ENCODE data around the gene COL25A1.

Gene COL25A1

DNA sequence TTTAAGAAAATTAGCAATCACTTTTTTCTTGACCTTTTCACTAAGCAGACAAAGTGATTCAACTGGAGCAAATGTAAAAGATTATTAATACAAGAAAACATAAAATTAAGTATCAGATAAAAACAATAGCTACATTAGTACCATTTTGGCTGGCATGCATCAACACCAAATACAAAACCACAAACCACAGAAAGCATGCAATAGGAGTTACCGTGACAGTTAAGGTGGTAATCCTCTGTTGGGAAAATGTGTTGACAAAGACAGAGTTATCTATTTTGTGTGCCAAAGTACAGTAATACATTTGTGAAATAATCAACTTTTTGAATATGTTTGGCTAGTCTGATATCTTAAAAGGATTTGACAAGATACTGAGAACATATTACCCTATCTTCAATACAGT, 449.8 kb downstream of the COL25A1 start:
- no peak for DNase-seq (ENCODE audit: low read depth)

DNA sequence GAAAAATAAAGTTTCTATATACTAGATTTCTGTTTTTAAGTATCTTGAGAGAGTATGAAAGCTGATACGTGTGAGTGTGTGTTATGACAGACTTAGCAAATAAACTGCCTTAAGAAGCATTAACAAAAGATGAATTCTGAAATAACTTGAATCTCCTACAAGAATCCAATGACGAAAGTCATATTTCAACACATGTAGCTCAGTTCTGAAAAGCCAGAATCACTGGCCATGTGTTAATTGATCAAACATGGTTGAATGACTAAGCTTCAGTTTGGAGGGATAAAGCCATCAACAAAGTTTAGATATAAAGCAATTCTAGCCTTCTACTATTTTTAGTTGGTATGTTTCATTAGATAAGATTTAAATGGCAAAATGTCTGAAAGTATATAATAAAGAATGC, 451.1 kb downstream of the COL25A1 start:
- peak; percentile 53 for DNase-seq (ENCODE audit: low read depth)

DNA sequence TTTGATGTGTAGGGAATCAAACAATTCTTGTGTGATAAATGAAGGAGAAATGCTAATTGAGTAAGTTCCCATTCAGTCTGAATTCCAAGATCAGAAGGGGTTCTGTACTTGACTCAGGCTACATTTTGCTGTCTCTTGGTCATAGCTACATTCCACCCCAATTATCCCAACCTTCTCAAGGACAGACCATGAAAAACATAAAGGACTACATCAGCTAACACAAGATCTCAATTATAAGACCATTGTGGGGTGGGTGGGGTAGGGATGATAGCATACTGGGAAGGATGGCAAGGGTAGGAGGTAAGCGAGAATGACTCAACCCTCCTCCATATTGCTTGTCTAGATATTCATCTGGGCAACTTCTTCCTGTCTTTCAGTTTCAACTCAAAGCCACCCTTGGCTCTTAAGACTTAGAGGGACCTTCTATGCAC, 452.2 kb downstream of the COL25A1 start:
- DNase-seq (ENCODE audit: low read depth), result no peak

DNA sequence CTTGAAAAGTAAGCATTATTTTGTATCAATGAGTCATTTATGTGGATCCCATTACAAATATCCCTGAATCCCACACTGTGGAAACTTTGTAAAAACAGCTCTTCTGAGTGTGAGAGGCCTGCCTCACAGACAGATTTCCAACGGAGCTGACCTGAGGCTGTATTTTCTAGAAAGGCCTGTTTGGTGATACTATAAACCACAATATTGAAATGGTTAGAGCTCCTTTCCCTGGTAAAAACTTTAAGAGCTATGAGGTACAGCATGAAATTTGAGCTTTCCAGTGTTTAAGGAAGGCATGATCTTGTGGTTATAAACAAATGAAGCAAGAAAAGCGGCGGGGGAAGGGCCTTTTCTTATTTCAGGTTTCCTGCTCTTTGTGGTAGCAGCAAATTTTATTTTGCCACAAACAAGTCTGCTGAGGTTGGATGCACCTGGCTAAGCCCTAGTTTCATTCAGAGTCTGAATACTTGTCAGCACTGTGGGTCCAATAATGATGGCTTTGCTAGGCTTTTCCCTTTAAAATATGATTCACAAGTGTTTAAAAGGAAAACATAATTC, 452.8 kb downstream of the COL25A1 start:
- DNase-seq (ENCODE audit: low read depth), result peak; percentile 26

DNA sequence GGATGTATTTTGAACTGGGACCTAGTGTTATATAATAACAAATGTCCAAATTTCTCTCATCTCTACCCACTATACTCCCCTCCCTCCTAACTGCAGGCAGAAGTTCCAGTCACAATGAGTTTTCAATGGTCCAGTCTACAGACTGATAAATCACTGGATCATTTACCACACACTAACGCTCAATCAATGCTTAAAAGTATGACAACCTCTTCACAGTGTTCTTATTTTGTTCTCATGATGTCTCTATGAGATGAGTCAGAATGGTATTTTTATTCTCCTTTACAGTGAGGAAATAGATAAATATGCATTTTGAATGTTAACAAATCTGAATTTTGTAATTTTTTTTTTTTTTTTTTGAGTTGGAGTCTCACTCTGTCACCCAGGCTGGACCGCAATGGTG, 455.9 kb downstream of the COL25A1 start:
- no peak for DNase-seq (ENCODE audit: low read depth)

DNA sequence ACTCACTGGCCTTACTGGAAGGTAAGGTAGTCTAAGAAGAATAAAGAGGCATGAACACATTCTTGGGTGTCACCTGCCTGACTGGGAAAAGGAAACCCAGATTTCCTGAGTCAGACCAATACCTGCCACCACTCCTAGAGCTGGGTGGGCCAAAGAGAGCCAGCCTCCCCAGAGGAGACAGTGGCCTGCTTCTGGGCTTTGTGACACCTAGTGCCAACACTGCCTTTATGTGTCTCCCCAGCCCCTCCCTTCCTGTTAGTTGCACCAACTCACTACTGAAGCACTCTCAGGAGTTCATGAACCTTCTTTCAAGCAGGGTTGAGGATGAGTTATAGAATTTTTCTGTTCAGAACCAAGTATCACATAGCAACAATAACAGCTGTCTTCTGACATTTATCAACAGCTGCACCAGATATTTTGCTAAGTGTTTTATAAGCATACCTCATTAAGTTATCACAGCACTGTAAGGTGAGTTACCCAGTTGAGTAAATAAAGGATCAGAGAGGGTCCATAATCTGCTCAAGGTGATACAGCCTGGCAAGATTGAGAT, 462.0 kb downstream of the COL25A1 start:
- DNase-seq (ENCODE audit: low read depth), result no peak

DNA sequence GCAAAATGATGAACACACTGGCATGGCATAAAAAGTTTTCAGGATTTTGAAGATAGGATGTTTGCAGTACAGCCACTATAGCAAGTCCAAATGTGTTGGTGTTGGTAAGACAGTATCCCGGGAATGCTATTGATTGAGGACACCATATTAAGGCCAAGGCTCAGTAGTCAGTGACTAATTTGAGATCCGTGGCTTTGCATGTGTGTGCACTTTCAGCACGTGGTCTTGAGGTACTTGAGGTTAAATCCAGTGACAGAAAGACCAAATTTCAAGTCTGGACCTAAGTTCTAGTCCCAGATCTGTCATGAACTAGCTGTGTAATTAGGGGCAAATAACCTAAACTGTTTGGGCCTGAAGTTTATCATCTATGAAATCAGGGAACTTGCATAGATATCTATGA, 463.1 kb downstream of the COL25A1 start:
- DNase-seq (ENCODE audit: low read depth), result no peak

DNA sequence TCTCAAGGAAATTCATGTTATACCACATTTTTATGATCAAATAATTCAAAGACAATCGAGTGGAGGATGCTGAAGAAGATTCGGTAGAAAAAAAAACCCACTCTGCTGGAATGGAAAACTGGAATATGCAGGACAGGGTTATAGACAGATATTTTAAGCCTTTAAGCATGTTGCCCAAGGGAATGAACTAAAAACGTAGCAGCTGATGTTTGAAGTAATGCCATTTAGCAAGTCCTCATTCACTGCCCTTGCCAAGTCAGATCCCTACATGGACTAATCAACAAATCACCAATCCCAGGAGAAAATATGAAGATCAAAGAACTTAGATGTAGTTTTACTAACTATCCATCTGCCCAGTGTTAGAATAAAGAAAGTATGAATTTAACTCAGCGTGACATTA, 464.0 kb downstream of the COL25A1 start:
- no peak for DNase-seq (ENCODE audit: low read depth)

DNA sequence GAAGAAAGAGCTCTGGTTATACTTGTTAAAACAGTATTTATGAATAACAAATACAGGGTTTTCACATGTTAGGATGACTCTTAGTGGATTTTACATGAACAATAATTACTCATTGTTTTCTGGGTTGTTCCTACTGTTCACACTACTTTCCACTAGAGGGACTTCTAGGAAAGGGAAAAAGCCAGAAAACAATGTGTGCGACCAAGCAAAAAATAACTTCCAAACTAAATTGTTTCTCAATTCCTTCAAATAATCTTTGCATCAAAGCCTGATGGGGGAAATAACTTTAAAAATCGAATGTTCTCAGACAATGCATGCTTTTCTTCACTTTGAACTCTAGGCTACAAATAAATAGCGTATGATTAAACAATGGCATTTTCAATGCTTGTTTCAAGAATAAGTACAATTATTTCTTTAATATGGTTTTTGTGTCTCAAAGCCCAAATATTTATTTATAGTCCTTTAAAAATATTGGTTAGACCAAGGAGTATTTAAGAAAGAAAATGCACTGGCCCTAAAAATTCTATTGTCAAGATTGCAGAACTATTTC, 467.5 kb downstream of the COL25A1 start:
- no peak for DNase-seq (ENCODE audit: low read depth)

DNA sequence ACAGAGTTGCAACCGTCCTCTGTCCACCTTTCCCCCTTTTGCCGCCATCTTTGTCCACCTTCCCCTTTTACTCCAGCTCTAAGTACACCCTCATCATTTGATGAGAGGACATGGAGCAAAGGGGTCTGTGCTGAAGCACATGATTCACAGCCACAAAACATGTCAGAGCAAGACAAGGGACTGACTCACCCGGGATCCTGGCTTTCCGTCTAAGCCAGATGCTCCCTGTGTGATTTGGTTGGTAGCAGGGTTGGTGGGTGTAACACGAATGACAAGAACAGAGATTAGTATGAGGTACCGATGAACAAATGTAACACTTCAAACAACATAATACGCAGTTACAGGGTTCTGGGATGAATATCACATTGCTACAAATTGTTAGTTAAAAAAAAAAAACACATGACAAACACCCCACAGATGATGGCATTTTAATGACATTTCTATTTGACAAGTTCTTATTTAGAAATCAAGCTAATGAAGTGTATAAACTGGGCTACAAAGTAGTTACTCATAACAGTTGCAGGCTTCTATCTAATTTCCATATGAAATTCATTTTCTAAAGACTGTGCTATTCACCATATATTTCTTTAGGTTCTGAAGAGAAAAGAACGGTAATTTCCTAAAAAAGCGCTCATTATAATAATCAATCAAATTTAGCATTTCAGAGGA, 468.2 kb downstream of the COL25A1 start:
- no peak for DNase-seq (ENCODE audit: low read depth)

DNA sequence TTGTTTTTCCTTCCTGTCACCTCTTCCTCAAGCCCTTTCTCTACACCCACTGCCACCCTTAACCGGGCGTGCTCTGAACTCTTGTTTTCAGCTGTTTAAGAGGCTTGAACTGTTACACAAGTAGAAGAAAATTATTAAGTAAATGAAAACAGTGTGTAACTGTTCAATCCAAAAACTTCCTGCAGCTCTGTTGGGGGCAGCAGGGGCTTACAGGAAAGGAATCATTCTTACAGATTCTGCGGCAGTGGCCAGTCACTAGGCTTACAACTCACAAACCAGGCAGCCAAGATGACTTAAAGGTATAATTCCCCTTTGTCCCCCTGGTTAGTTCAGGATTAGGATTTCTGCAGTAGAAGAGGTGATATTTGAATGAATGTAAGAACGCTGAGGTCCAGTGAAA, 469.4 kb downstream of the COL25A1 start:
- DNase-seq (ENCODE audit: low read depth), result no peak

DNA sequence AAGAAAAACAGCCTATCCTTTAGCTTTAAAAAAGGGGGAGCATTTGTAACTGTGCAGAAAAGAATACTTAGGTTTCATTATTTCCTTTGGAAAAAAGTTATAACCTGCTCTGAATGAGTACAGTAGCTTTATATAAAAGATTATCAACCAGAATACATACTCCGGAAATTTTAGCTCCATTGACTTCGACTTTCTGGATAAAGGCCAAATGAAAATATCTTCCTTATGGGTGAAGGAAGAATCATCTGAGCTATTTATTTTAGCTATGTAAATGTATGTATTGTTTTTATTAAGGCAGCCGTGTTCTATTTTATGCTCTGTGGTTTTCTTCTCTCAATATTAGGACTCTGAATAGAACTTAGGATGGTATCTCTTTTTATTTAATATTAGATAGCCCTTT, 470.6 kb downstream of the COL25A1 start:
- no peak for DNase-seq (ENCODE audit: low read depth)

DNA sequence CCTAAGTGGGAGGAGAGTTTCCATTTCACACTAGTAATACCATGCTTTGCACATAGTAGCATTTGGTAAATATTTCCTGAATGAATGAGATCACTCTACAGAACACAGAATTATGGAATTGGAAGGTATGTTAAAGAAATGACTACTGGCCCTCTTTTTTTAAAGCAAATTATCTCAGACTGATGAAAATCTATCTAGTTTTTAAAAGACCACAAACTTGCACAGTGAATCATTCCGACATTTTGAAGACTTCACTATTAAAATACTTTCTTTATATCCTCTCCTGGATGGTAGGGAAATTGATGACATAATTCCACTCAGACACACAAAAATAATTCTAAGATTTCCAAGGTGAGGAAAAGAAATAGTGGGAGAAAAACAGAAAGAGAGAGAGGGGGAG, 471.2 kb downstream of the COL25A1 start:
- no peak for DNase-seq (ENCODE audit: low read depth)

DNA sequence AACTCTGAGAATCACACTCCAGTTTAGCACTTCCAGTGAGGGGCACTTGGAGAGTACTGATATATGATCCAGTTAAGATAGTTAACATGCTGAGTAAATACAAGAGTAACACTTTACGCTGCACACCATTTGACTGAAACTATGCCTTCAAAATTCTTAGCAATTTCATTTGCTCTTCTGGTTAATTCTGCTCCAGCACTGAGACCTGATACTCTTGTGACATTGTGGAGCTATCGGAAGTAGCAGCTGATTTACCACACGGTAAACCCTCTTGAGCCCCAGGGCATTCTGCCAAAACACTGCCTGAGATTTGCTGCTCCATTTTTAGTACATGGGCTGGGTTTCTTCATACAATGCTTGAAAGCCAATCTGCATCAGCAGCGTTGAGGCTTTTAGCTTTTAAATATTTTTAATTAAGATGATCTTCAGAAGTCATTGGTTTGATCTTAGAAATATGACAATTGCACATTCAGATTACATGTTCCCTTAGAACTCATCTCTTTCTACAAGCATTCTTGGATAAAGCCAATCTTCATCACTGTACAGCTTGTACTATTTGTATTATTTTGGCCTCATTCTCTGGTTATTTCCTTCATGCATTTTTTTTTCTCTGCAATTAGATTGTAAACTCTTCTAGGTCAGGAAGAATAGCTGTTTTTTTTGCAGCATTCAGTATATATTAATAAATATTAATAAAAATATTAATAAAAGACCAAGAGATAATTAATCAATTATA, 471.8 kb downstream of the COL25A1 start:
- no peak for DNase-seq (ENCODE audit: low read depth)

DNA sequence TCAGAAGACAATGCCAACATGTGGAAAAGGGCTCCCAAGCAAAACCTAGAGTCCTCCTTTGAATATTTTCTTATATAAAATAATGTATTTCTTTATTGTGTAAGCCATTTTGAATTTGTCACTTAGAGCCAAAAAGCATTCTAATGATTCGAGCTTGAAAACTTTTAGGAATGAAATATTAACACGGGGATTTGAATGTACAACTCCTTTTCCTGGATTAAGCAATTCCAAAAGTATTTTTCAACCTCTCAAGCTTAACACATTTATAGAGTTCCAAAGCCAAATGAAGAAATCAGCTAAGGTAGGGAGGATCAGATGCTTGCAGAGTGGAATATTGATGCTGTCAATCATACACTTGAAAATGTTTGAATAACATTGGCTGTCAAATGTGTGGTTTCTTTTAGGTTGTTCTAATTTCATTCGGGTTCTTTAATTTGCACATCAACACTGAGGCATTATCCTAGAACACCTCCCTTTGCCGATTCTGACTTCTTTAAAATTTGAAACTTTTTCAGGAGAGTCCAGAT, 472.4 kb downstream of the COL25A1 start:
- no peak for DNase-seq (ENCODE audit: low read depth)

DNA sequence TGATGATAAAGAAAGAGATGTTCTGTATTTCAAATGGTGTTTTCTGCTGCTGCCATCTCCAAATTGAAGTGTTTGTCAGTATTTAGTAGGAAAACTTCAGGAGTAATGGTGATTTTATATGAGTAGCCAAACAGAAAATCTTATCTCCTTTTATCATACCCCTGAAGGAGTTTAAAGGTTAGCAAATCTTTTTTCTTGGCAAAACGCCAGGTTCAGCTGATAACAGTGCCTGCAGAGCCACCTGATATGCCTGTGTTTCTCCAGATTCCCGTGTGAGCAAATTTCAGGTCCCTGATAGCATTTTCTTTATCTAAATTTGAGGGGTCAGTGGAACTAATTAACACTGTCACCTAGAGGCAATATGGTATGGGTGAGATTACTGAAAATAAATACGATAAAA, 473.8 kb downstream of the COL25A1 start:
- DNase-seq (ENCODE audit: low read depth), result no peak

DNA sequence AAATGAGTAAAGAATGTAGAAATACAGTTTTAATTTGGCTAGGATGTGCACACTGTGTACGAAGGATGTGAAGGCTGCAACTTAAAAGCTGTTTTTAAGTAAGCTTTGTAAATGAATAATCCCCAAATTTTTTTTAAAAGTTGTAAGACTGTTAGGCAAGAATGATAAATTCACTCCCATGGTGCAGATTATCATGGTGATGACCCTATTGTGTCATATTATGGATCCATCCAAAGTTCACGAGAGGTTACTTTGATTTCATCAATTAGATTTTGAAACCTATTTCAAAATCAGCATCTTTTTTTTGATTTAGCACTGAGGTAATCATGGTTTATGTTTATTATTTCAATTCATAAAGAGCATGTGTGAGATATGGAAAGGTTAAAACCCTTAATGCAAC, 476.7 kb downstream of the COL25A1 start:
- DNase-seq (ENCODE audit: low read depth), result no peak

DNA sequence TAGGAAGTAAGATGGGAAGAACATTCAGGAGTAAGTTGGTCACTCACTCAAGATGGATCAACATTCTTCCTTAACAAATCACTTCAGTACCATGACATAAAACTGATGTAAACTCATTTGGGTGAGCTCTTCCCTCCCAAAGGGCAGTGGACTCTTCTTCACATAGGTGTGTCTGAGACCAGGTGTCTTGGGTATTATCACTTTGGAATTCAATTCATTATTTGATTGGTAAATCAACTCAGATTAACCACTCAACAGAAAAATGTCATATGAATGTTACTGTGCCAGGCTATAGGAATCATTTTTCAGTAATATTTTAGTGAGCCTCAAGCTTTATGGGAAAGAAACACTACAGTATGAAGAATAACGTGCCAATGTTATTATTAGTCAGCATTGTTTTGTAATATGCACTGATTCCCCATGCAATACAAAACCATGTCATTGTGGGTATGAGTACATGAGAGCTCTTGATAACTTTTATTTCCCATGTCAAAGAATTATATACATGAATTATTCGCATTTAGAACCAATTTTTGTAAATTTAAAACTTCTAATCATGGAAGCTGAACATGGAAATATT, 481.0 kb downstream of the COL25A1 start:
- DNase-seq (ENCODE audit: low read depth), result no peak

DNA sequence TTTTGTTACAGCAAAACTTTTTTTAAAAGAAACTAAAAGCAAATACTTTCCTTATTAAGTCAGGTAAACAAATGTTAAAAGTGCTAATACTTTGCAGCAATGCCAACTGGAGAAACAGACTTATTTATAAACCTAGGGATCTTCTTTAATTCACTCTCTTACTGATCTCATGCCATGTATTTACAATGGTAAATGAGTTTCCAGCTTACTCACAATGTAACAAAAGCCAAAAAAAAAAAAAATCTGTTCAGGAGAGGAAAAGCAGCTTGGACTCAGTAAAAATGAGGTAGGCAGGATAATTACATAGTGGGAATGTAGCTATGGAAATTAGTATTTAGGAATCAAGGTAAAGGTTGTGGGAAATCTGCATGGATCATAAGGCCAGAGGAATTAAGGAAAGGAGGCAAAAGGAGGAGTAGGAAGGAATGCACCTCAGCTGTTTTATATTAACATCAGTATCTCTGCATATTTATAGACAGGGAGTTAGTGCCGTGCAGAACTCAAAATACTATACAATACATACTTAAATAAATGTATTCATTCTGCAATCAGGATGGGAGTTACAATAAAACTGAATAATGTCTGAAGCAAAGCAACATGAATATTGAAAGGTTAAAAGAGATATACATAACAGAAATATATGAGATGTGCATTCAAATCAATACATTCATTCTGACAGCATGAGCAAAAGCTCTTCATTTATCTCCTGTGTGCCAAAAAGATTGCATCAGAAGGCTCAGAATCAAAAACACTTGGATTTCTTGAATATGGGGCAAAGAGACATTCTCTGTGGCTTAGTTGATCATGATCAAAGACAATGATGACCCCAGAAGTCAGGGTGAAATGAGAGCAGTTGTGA, 481.7 kb downstream of the COL25A1 start:
- DNase-seq (ENCODE audit: low read depth), result no peak

DNA sequence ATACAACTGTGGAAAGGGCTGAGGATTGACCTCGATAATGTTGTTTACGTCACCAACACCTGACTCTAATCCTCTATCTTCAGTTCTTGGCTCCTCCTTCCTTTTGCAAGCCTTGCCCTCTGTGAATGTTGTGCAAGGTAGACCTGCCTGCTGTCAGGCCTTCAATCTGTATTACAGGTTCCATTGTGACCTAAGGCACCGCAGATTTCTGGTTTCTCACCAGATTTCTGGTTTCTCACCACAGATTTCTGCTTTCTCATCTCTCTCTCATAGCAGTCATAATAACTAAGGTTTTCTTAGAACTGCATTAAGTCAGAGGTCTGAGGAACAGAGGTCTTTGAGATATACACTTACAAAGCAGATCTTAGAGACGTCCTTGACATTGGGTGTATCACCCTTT, 488.1 kb downstream of the COL25A1 start:
- DNase-seq (ENCODE audit: low read depth), result no peak

DNA sequence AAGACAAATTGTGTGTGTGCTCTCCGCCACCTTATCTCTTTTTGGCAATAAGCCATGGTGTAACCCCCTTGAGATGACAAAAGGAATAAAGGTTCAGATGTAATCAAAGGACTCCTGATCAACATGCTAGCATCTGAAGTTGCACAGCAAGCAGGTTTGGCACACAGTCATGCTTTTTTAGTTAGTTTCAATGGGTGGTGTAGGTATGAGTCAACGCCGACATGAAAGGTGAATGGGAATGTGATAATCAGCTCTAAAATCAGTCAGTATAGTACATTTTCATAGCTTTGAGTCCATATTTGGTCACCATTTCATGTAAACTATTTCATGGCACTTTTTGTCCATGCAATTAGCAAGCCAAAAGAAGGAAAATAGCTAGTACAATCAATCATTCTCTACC, 489.2 kb downstream of the COL25A1 start:
- DNase-seq (ENCODE audit: low read depth), result no peak

Data from fibroblast of the conjunctiva (primary cell).